NCI-H1092 treated with DMSO at 0.1 percent for 48 hours (cell line): ENCODE data around the gene ERICH6B.
A peak's percentile ranks its signal among the peaks of the same experiment; 100 is the strongest.
"Not testable (repeated sequence)": the region's sequence is repeated elsewhere in the genome, so short reads cannot be mapped to it uniquely, and the experiment has no call there.

Experiments used
- DNase-seq: peaks from one replicate; lab custom pipeline; 2025; lab: John Stamatoyannopoulos, UW

ERICH6B gene

DNA sequence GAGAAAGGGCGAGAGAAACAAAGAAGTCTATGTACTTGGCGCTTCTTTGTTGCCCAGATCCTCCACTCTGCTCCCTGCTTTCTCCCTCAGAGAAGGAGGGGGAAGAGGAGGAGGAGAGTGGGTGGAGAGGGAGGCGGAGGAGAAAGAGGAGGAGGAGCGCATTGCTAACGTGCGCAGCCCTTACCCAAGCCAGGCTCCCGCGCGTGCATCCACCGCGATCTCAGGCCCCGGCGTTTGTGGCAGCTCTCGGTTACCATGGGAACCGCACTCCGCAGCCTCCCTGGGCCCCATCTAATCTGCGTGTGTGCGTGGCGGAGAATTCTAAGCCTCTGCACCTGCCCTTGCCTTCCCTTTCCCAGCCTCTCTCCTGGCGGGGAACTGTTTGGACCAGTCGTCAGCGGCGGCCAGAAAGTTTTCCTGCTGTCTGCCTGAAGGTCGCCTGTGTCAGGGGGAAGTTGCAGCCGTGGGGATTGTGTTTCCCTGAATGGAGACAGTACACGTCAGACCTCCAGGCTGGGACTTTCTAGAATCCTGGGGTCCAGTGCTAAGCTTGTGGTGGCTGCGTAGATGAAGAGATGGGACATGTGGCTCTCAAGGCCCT lies at the start of gene ERICH6B:
Gene ERICH6B (minus strand): TSS at position 239 of the 601 bp plus-strand sequence. CDS start 18,734 bp downstream, outside the sequence.
- peak; percentile 69 for DNase-seq

DNA sequence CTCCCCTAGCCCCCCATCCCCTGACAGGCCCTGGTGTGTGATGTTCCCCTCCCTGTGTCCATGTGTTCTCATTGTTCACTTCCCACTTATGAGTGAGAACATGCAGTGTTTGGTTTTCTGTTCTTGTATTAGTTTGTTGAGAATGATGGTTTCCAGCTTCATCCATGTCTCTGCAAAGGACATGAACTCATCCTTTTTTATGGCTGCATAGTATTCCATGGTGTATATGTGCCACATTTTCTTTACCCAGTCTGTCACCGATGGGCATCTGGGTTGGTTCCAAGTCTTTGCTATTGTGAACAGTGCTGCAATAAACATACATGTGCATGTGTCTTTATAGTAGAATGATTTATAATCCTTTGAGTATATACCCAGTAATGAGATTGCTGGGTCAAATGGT lies 47.4 kb upstream of the ERICH6B start:
- not testable (repeated sequence) for DNase-seq

- no peak for DNase-seq
Measured at GRCh38 chr13:45662162-45662561, 46.6 kb upstream of the ERICH6B start.

DNA sequence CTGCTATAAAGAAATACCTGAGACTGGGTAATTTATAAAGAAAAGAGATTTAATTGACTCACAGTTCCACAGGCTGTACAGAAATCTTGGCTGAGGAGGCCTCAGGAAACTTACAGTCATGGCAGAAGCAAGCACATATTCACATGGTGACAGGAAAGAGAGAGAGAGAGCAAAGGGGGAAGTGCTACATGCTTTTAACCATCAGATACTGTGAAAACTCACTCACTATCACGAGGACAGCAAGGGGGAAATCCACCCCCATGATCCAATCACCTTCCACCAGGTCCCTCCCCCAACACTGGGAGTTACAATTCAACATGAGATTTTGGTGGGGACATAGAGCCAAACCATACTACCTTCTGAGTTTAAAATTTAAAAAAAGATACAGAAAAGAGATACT lies 44.9 kb upstream of the ERICH6B start:
- not testable (repeated sequence) for DNase-seq

DNA sequence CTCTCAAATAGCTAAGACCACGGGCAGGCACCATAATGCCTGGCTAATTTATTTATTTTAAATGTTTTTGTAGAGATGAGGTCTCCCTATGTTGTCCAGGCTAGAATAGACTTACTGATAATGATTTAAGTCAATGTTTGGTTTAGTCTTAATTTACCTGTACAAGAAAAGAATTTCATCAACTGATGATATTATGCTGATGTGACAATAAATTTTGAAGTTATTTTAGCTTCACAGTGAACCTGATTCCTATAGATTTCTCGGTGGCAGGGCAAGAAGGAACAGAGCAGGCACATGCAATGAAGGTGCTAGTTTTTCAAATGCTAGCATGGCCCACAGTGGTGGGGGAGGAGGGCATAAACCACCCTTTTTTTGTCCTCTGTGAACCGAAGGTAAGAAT lies 44.0 kb upstream of the ERICH6B start:
- DNase-seq = no peak

DNA sequence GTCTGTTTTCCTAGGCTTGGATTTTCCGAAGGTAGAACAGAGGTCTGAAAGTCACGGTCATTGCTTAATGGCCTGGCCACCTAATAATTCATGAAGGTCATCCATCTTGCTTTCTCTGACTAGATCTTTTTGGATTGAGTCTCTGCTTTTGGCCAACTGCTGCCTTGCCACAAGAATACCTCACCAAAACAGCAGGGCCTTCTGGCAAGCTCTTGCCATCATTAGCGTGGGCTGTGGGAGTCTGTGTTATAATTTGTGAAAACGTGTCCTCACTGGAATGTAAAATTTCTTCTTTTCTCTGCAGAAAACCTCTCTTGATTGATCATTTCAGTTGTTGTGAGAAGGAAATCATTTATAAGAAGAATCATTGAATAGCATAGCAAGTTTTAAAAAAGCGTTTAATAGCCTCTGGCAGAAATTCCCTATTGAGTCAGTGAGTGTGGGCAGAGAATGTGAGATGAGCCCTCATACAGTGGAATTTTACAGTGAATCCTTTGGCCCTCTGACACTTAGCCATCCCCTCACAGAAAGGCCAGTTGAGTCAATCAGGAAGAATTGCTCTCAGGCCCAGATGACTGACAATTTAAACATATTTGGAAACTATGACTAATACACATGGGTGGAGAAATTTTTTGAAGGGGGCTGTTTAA lies 43.2 kb upstream of the ERICH6B start:
- DNase-seq = no peak

- no peak for DNase-seq
Measured at GRCh38 chr13:45654633-45655349, 39.3 kb upstream of the ERICH6B start.

DNA sequence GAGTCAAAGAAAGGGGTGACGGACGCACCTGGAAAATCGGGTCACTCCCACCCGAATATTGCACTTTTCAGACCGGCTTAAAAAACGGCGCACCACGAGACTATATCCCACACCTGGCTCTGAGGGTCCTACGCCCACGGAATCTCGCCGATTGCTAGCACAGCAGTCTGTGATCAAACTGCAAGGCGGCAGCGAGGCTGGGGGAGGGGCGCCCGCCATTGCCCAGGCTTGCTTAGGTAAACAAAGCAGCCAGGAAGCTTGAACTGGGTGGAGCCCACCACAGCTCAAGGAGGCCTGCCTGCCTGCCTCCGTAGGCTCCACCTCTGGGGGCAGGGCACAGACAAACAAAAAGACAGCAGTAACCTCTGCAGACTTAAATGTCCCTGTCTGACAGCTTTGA lies 29.7 kb upstream of the ERICH6B start:
- DNase-seq = not testable (repeated sequence)

DNA sequence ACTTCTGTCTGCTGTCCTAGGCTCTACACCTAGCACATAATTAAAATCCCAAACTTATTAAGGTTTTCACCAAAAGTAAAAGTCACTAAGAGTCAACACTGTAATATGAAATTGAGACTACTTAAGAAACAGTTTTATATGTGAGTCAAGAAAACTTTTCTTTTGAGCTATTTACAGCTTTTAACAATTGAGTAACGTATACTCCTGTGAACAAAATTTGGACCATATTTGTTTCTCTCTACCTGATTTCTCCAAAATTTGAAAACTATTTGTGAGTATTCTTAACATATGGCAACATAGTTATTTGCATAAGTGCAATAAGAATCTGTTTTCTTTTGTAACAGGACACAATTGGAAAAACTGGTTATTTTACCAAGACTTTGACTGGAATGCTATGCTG lies 26.6 kb upstream of the ERICH6B start:
- DNase-seq = not testable (repeated sequence)

DNA sequence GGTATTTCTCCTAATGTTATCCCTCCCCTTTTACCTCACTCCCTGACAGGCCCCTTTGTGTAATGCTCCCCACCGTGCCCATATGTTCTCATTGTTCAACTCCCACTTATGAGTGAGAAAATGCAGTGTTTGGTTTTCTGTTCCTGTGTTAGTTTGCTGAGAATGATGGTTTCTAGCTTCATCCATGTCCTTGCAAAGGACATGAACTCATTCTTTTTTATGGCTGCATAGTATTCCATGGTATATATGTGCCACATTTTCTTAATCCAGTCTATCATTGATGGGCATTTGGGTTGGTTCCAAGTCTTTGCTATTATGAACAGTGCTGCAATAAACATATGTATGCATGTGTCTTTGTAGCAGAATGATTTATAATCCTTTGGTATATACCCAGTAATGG lies 19.8 kb upstream of the ERICH6B start:
- DNase-seq = not testable (repeated sequence)

DNA sequence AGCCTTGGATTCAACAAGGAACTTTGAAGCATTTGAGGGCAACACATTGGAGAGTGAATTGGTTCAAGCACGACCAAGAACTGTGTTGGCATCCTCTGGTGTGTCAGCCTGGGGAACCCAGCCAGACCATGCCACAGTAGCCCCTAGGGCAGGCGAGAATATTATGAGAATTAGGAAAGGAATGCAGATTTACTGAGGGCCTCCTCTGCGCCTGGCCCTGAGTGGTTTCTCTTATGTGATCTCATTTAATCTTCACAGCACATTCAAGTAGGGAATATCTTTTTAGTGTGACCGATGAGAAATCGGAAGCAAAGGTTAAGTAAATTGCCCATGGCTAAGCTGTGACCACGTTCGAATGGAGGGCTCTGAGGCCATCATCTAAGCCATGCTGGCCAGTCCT lies 15.3 kb upstream of the ERICH6B start:
- no peak for DNase-seq

DNA sequence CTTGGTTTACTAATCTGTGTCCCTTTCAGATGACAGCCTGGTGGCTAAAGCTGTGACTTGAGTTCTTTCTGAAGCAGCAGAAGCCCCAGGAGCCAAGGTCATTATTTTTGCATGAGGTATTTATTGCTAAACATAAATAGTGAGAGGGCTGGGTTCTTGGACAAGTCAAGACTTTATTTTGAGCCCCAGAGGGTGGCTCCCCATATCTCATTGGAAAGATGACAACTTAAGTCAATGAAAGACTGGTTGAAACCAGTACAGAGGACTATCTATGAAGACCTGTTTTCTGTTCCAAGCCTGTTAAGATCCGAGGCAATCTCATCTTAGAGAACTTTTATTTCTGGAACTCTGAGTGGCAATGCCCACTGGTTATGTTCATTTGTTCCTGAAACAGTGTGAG lies 14.4 kb upstream of the ERICH6B start:
- no peak for DNase-seq

GRCh38 chr13:45628094-45628493 lies 12.6 kb upstream of the ERICH6B start:
- DNase-seq = no peak

GRCh38 chr13:45627656-45628055 lies 12.1 kb upstream of the ERICH6B start:
- no peak for DNase-seq

GRCh38 chr13:45626731-45627374 lies 11.3 kb upstream of the ERICH6B start:
- no peak for DNase-seq

DNA sequence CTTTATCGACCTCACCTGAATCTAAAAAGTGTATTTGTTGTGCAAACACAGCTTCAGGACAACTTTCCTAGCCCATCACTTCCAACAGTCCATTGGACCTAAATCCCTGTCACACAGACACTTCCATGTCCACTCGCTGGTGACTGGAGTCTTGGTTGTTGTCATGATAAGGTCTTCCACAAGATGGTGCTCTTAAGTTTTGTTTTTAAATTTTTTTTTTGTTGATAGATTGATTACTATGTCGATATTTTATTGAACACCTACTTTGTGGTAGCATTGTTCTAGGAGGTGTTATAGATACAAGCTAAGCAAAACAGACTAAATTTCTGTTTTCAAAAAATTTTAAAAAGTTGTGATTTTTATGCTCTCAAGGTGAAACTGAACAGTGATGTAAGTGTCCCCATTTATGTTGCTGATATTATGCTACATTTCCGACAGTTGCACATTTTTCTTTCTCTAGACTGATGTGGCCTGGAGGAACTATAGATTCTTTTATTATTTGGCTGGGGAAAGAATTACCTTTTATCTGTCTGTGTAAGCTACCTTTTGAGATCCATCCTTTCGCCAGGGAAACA lies 8.1 kb upstream of the ERICH6B start:
- peak; percentile 36 for DNase-seq

- DNase-seq = no peak
Measured at GRCh38 chr13:45621950-45622349, 6.4 kb upstream of the ERICH6B start.

GRCh38 chr13:45607931-45608330 lies 7.6 kb downstream of the ERICH6B start:
- DNase-seq = no peak

- DNase-seq = no peak
Measured at GRCh38 chr13:45604892-45605291, 10.6 kb downstream of the ERICH6B start.

GRCh38 chr13:45603338-45603737 lies 12.2 kb downstream of the ERICH6B start:
- DNase-seq = no peak

GRCh38 chr13:45602183-45603170 lies 13.1 kb downstream of the ERICH6B start:
- no peak for DNase-seq
